Suprapubic skin (tissue), 4 donors: Measurements from ENCODE around the gene URGCP.

Experiments
- CTCF ChIP-seq, 2 donors: fragments of 200-600 bp in 1 of 2; fragments of 450-650 bp in 1 of 2; sonication (generic) in 1 of 2; IDR thresholded peaks; one replicate each; pipeline ENCODE4 v1.5.1; 2016 to 2019; ENCODE audit warnings: antibody characterized with exemption in 2 of 2, mild to moderate bottlenecking in 1 of 2, moderate library complexity in 1 of 2
- EP300 ChIP-seq: sonication (generic); formaldehyde crosslinking; IDR thresholded peaks from one replicate; pipeline ENCODE4 v1.6.1; 2017; ENCODE audit warnings: antibody characterized with exemption
- POLR2A ChIP-seq, 2 donors: fragments of 450-650 bp; IDR thresholded peaks; one replicate each; pipeline ENCODE4 v1.6.1; 2017; ENCODE audit warnings: antibody characterized with exemption in 2 of 2, mild to moderate bottlenecking in 2 of 2, moderate library complexity in 2 of 2
- POLR2AphosphoS5 ChIP-seq, 3 donors: sonication (generic); formaldehyde crosslinking; IDR thresholded peaks; one replicate each; pipeline ENCODE4 v1.6.1; 2017; ENCODE audit warnings: antibody characterized with exemption in 3 of 3

GRCh38 chr7:43954524-43955228 is 48.3 kb upstream of the URGCP start:
- no peak for TF ChIP-seq POLR2AphosphoS5 (IDR thresholded peaks at IDR 0.05)
- TF ChIP-seq CTCF (IDR thresholded peaks at IDR 0.05), result peak in 1 of 2 donors; percentile 25
- TF ChIP-seq POLR2A (IDR thresholded peaks at IDR 0.05), result no peak
- no peak for TF ChIP-seq EP300
